ENCODE measurements around the gene SLC17A9. TPM values are rescaled to one million over a fixed set of nuclear protein-coding genes. Genes with fewer than 3 reads are reported as not detected.

The SLC17A9 gene
- total and polyA plus RNA-seq, 2 of the 8 experiments (the other 6 are each of a cell fraction or from before 2014, with no cell fraction given) = 23.5 to 35.2 TPM

DNA sequence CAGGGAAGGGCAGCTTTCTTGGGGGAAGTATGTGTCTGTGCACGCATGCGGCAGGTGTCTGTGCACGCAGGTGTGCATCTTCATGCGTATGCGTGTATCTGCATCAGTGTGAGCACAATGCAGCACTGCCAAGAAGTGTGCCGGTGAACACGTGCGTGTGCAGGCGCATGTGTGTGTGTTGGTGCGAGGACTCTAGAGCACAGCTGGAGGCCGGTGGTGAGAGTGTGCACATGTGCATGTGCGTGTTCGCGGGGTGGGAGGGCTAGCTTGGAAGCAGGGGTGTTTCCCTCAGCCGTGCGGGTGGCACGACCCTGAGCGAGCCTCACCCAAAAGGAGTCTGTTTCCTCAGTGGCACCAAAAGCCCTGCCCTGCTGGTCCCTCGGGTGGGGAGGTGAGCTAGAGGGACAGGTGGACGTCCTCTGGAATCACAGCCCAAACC lies 7.5 kb downstream of the SLC17A9 start (continued):
- TF ChIP-seq, protein P1, sequence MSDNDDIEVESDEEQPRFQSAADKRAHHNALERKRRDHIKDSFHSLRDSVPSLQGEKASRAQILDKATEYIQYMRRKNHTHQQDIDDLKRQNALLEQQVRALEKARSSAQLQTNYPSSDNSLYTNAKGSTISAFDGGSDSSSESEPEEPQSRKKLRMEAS (IDR thresholded peaks at IDR 0.05) = no peak
- TF ChIP-seq TEAD4 (IDR thresholded peaks at IDR 0.05; ENCODE audit: low read depth, low read length) = no peak
- TF ChIP-seq GTF2F1 (IDR thresholded peaks at IDR 0.05; ENCODE audit: borderline replicate concordance, low read depth, low read length) = no peak
- no peak for TF ChIP-seq KDM1A (IDR thresholded peaks at IDR 0.05; ENCODE audit: borderline replicate concordance, low read length)
- no peak for TF ChIP-seq TAF7 (optimal IDR thresholded peaks at IDR 0.05; ENCODE audit: borderline replicate concordance, low read depth, low read length)
- TF ChIP-seq CEBPB (IDR thresholded peaks at IDR 0.05; ENCODE audit: low read depth, low read length) = no peak
- no peak for TF ChIP-seq JUND (IDR thresholded peaks at IDR 0.05; ENCODE audit: low read length)

Measured in H1 (cell line).